ENCODE measurements around the gene MDP1.
"Not testable (repeated sequence)": the region's sequence is repeated elsewhere in the genome, so short reads cannot be mapped to it uniquely, and the experiment has no call there.

Gene MDP1

DNA sequence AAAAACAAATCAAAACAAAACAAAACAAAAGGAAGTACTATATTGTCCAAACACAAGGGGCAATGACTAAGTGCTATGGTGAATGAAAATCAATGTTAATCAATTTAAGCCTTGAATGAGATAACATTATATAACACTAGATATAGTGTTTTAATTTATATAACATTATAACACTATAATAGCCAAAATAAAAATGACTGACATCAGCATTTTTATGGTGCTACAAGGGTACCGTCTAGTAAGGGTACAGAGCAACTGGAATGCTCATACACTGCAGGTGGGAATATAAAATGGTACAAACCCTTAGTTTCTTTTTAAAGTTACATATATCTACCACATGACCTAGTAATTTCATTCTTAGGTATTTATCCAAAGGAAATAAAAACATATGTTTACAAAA lies 10.6 kb upstream of the MDP1 start:
- no peak for DNase-seq (ENCODE audit: low read depth)
- TF ChIP-seq, protein P1, sequence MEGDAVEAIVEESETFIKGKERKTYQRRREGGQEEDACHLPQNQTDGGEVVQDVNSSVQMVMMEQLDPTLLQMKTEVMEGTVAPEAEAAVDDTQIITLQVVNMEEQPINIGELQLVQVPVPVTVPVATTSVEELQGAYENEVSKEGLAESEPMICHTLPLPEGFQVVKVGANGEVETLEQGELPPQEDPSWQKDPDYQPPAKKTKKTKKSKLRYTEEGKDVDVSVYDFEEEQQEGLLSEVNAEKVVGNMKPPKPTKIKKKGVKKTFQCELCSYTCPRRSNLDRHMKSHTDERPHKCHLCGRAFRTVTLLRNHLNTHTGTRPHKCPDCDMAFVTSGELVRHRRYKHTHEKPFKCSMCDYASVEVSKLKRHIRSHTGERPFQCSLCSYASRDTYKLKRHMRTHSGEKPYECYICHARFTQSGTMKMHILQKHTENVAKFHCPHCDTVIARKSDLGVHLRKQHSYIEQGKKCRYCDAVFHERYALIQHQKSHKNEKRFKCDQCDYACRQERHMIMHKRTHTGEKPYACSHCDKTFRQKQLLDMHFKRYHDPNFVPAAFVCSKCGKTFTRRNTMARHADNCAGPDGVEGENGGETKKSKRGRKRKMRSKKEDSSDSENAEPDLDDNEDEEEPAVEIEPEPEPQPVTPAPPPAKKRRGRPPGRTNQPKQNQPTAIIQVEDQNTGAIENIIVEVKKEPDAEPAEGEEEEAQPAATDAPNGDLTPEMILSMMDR (IDR thresholded peaks at IDR 0.05; ENCODE audit: insufficient read depth, low read depth, low read length, missing control alignments): no peak
- H3K4me3 ChIP-seq (ENCODE audit: low read length): no peak overlapping the region

DNA sequence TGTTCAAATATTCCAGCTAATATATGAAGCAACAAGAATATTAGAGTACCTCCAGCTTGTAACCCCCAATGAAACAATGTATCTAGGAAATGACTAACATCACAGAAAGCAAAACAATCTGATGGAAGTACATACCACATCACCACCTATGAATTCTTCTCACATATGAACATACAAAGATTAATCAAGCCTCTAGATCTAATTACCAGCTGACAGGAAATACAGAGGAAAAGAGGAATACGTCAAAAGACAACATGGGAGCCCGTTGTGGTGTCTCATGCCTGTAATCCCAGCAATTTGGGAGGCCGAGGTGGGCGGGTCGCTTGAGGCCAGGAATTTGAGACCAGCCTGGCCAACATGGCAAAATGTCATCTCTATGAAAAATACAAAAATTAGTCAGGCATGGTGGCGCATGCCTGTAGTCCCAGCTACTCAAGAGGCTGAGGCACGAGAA lies 8.8 kb upstream of the MDP1 start:
- no peak overlapping the region for H3K4me3 ChIP-seq (ENCODE audit: low read length)
- TF ChIP-seq, protein P1 (IDR thresholded peaks at IDR 0.05; ENCODE audit: insufficient read depth, low read depth, low read length, missing control alignments): no peak
- peak; percentile 86 for DNase-seq (ENCODE audit: low read depth)

DNA sequence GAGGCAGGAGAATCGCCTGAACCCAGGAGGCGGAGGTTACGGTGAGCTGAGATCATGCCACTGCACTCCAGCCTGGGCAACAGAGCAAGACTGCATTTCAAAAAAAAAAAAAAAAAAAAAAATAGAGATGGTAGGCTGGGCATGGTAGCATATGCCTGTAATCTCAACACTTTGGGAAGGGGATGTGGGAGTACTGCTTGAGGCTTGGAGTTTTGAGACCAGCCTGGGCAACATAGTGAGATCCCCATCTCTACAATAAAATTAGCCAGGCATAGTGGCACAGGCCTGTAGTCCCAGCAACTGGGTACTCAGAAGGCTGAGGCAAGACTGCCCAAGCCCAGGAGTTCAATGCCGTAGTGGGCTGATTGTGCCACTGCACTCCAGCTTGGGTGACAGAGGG lies 7.1 kb upstream of the MDP1 start:
- not testable (repeated sequence) for H3K4me3 ChIP-seq (ENCODE audit: low read length); DNase-seq (ENCODE audit: low read depth)

DNA sequence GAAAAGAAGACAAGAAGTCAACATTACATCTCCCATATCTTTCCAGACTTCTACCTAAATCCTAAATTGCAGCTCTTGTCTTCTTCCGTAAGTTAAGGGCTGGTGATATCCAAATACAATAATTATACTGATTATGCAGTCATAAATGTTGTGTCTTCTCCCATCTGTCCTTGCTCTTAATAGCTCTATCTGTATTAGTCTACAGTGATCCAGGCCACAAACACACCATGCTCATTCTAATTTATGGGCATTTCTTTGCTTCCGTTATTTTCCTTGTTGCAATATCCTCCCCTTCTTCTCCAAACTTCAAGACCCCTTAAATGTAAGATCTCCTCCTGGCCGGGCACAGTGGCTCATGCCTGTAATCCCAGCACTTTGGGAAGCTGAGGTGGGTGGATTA lies 3.7 kb upstream of the MDP1 start:
- no peak overlapping the region for H3K4me3 ChIP-seq (ENCODE audit: low read length)
- DNase-seq (ENCODE audit: low read depth): no peak
- TF ChIP-seq, protein P1 (IDR thresholded peaks at IDR 0.05; ENCODE audit: insufficient read depth, low read depth, low read length, missing control alignments): no peak

- no peak for DNase-seq (ENCODE audit: low read depth)
- no peak overlapping the region for H3K4me3 ChIP-seq (ENCODE audit: low read length)
- TF ChIP-seq, protein P1 (IDR thresholded peaks at IDR 0.05; ENCODE audit: insufficient read depth, low read depth, low read length, missing control alignments): no peak
These were observed 3.2 kb upstream of the MDP1 start for GRCh38 chr14:24219080-24219479.

DNA sequence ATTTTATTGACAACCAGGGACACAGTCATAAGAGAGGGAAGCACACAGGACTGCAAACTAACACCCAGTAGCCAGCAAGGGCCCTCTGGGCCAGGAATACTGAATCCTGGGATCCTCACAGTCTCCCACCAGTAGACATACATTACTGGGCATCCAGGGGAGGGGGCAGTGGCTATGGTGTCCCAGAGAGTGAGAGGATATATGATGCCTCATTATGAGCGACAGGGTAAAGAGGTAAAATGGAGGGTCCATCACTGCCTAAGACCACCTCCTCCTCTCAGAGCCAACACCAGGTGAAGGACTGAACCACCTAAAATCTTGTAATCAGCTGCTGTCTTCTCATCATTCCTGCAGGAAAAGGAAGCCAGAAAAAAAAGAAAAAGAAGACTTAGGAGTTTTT lies 1.0 kb upstream of the MDP1 start:
- not testable (repeated sequence) for H3K4me3 ChIP-seq (ENCODE audit: low read length); DNase-seq (ENCODE audit: low read depth)

- H3K4me3 ChIP-seq (ENCODE audit: low read length): no peak overlapping the region
- TF ChIP-seq, protein P1 (IDR thresholded peaks at IDR 0.05; ENCODE audit: insufficient read depth, low read depth, low read length, missing control alignments): no peak
- no peak for DNase-seq (ENCODE audit: low read depth)
These were observed 456 bp upstream of the MDP1 start for GRCh38 chr14:24216345-24216699.

DNA sequence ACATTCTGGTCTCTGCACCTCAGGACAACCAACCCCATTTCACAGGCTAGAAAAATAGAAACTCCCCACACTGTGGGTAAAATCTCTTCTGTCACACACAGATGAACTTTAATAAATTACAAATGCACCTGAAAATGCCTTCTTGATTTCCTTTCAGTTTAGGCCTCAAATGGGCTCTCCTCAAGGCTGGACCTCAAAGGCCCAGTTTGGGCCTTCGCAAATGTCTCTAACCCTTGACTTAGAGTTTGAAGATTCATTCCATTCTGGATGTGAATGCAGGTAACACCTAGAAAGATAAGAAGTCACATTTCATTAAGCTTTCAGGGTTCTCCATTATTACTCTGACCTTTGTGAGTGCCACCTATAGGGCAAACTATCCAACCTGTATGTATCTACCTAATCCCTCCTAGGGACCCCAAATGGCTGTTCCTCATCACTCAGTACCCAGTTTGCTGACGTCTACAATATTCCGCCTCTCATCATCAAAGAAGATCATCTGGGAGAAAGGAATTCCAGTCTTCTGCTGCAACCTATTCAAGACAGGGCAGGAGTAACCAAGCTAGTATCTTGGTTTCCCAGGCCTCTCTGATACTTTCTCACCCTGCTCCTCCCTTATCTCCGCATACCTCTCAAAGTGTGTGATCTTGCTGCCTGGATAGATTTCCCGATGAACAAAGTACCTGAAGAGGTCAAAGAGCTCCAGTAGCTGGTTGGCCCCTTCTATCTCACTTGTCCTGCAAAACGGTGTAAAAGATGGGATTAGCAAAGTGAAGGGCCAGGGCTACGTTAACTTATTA lies 1.8 kb downstream of the MDP1 start:
- peak overlapping the region; percentile 88 for H3K4me3 ChIP-seq (ENCODE audit: low read length)
- TF ChIP-seq, protein P1 (IDR thresholded peaks at IDR 0.05; ENCODE audit: insufficient read depth, low read depth, low read length, missing control alignments): no peak

More for the DNA sequence above, 1.8 kb downstream of the MDP1 start:
- DNase-seq (ENCODE audit: low read depth): no peak

Measured in epithelial cell of esophagus (primary cell).